Esophagus muscularis mucosa (tissue), 4 donors: ENCODE data around the gene EMILIN1.

Experiments used
- EP300 ChIP-seq: sonication (generic); formaldehyde crosslinking; IDR thresholded peaks from one replicate; pipeline ENCODE4 v1.6.1; 2017; ENCODE audit warnings: antibody characterized with exemption
- POLR2A ChIP-seq: fragments of 450-650 bp; IDR thresholded peaks from one replicate; pipeline ENCODE4 v1.6.1; 2017; ENCODE audit warnings: antibody characterized with exemption, moderate library complexity, mild to moderate bottlenecking, low read depth
- POLR2AphosphoS5 ChIP-seq, 2 donors: sonication (generic); formaldehyde crosslinking; IDR thresholded peaks; one replicate each; pipeline ENCODE4 v1.6.1; 2017; ENCODE audit warnings: antibody characterized with exemption in 2 of 2
- TF ChIP-seq, protein P1 (sequence below), 3 experiments: fragments of 200-600 bp in 2 of 3; fragments of 450-650 bp in 1 of 3; sonication (generic) in 2 of 3; IDR thresholded peaks; one replicate each; pipeline ENCODE4 v1.5.1; 2017 to 2019; ENCODE audit warnings: antibody characterized with exemption in 3 of 3, mild to moderate bottlenecking in 2 of 3, moderate library complexity in 1 of 3

- TF ChIP-seq POLR2AphosphoS5 (IDR thresholded peaks at IDR 0.05): no peak
- TF ChIP-seq, protein P1, sequence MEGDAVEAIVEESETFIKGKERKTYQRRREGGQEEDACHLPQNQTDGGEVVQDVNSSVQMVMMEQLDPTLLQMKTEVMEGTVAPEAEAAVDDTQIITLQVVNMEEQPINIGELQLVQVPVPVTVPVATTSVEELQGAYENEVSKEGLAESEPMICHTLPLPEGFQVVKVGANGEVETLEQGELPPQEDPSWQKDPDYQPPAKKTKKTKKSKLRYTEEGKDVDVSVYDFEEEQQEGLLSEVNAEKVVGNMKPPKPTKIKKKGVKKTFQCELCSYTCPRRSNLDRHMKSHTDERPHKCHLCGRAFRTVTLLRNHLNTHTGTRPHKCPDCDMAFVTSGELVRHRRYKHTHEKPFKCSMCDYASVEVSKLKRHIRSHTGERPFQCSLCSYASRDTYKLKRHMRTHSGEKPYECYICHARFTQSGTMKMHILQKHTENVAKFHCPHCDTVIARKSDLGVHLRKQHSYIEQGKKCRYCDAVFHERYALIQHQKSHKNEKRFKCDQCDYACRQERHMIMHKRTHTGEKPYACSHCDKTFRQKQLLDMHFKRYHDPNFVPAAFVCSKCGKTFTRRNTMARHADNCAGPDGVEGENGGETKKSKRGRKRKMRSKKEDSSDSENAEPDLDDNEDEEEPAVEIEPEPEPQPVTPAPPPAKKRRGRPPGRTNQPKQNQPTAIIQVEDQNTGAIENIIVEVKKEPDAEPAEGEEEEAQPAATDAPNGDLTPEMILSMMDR (IDR thresholded peaks at IDR 0.05): no peak
- TF ChIP-seq POLR2A: no peak
- TF ChIP-seq EP300: no peak
Measured at GRCh38 chr2:27100036-27100435, 21.6 kb downstream of the EMILIN1 start.
